ENCODE data around the gene PIEZO1.

DNA sequence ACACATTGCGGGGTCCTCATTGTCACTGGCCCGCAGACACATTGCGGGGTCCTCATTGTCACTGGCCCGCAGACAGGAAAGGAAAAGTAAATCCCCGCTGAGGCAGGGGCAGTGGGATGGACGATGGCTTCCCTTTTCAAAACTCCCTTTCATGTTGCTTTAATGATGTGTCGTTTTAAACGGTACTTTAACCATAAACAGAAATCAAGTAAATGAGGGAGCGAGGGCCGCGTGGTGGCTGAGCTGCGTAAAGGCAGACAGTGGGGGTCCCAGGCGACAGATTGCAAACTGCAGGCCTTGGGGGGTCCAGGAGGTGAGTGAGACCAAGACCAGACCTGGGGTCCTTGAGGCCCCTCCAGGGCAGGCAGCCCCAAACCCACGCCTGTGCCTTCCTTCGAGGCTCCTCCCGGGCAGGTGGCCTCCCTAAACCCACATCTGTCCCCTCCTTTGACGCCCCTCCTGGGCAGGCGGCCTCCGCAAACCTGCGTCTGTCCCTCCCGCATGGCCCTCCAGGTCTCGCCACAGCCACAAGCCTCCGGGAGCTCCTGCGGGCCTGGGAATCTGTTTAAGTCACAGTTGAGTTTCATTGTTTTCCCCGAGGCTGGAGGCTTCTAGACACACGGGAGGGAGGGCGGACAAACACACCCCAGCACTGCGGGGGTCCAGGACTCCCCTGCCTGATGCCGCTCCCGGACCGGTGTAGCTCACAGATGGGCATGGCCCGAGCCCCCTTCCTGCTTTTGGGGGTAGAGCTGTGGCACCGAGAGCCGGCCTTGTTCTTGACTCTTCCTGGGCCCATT lies 7.3 kb downstream of the PIEZO1 start:
- no peak for TF ChIP-seq EZH2 (IDR thresholded peaks at IDR 0.05; ENCODE audit: low read length, missing control alignments)
- TF ChIP-seq, protein P1, sequence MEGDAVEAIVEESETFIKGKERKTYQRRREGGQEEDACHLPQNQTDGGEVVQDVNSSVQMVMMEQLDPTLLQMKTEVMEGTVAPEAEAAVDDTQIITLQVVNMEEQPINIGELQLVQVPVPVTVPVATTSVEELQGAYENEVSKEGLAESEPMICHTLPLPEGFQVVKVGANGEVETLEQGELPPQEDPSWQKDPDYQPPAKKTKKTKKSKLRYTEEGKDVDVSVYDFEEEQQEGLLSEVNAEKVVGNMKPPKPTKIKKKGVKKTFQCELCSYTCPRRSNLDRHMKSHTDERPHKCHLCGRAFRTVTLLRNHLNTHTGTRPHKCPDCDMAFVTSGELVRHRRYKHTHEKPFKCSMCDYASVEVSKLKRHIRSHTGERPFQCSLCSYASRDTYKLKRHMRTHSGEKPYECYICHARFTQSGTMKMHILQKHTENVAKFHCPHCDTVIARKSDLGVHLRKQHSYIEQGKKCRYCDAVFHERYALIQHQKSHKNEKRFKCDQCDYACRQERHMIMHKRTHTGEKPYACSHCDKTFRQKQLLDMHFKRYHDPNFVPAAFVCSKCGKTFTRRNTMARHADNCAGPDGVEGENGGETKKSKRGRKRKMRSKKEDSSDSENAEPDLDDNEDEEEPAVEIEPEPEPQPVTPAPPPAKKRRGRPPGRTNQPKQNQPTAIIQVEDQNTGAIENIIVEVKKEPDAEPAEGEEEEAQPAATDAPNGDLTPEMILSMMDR (conservative IDR thresholded peaks at IDR 0.05 in 1 of 2, IDR thresholded peaks at IDR 0.05 in 1 of 2; ENCODE audit: low read depth in 1 of 2, low read length in 2 of 2), result no peak

All from fibroblast of lung (primary cell).